HG03025 (cell line): ENCODE results near the gene PNMT.

ENCODE experiments used
- ATAC-seq: cut with Tn5 transposase; IDR thresholded peaks from one replicate; pipeline ENCODE4 v1.9.1; 2021; ENCODE audit warnings: mild to moderate bottlenecking, moderate library complexity; ENCODE audit not compliant: unreplicated experiment, low FRiP score

Gene PNMT

DNA sequence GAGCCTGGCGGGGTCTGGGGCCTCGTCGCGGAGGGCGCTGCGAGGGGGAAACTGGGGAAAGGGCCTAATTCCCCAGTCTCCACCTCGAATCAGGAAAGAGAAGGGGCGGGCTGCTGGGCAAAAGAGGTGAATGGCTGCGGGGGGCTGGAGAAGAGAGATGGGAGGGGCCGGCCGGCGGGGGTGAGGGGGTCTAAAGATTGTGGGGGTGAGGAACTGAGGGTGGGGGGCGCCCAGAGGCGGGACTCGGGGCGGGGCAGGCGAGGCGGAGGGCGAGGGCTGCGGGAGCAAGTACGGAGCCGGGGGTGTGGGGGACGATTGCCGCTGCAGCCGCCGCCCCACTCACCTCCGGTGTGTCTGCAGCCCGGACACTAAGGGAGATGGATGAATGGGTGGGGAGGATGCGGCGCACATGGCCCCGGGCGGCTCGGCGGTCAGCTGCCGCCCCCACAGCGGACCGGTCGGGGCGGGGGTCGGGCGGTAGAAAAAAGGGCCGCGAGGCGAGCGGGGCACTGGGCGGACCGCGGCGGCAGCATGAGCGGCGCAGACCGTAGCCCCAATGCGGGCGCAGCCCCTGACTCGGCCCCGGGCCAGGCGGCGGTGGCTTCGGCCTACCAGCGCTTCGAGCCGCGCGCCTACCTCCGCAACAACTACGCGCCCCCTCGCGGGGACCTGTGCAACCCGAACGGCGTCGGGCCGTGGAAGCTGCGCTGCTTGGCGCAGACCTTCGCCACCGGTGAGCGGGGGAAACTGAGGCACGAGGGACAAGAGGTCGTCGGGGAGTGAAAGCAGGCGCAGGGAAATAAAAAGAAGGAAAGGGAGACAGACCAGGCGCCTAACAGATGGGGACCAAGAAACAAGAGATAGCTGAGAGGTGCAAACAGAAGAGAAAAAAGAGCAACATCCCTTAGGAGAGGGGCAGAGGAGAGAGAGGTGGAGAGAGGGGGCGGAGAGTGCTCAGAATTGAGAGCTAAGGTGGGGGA is at the start of gene PNMT:
TSS of gene PNMT (plus strand) at position 509 of the 980 bp plus-strand sequence. CDS start at position 532, 23 bp downstream.
- no peak for ATAC-seq

- no peak for ATAC-seq
Observed at GRCh38 chr17:39618956-39619785, 49.1 kb upstream of the PNMT start.

GRCh38 chr17:39619786-39620101 is 48.5 kb upstream of the PNMT start:
- ATAC-seq, result no peak

GRCh38 chr17:39621523-39622379 is 46.5 kb upstream of the PNMT start:
- no peak for ATAC-seq

DNA sequence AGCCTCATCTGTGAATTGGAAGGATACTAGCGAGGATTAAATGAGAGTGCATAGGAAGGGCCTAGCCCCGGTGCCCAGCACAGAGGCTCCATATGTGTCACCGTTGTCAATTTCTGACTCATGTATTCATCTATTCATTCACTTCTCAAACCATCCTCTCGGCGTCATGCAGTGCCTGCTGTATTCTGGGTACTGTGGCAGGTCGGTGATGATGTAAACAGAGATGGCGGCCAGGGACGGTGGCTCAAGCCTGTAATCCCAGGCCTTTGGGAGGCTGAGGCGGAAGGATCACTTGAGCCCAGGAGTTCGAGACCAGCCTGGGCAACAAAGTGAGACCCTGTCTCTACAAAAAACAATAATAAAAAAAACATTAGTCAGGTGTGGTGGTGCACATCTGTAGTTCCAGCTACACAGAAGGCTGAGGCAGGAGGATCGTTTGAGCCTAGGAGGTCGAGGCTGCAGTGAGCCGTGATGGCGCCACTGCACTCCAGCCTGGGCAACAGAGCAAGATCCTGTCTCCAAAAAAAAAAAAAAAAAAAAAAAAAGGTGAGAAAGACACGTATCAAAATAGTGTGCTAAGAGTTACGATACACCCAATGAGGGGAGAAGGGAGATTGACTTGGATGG is 45.8 kb upstream of the PNMT start:
- ATAC-seq, result no peak

DNA sequence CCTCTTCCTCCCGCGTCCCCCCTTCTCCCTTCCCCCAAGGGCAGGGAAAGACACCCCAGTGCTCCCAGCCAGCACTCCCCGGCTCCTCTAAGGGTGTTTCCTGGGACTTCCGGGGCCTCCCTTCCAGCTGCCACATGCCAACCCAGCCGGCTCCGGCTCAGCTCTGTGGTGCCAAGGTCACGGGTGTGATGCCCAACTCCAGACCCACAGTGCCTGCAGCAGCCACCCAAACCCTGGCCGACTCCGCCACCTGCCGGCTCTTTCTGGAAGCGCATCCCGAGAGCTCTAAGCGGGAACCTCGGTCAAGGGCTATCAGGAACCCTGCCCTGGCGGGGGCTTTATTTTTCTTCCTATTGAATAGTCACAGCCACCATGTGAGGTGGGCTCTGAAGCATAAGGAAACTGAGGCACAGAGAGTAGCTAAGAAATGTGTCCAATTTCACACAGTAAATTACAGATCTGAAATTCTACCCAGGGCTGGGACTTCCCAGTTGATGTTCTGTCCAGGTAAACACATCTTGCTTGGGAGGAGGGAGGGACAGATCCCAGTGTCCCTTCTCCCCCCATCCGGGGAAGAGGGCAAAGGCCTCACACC is 44.8 kb upstream of the PNMT start:
- ATAC-seq, result no peak

DNA sequence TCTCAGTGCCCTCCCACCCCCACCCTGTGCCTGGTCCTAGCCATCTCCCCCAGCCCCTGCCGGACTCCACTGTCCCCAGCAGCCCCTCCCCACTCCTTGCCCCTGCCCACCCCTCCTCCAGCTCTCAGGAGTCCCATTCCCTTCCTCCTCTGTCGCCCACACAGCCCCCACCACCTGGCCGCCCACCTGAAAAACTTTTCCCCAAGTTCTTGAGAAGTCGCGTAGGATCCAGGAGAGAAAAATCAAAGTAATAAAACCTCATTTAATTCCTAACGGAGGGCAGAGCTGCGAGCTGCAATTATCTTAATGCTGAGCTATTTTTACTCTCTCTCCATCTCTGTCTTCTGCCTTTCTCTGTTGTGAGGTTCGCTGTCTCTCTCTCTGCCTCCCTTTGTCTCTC is 43.9 kb upstream of the PNMT start:
- no peak for ATAC-seq

- ATAC-seq, result no peak
Observed at GRCh38 chr17:39625198-39625785, 43.0 kb upstream of the PNMT start.

DNA sequence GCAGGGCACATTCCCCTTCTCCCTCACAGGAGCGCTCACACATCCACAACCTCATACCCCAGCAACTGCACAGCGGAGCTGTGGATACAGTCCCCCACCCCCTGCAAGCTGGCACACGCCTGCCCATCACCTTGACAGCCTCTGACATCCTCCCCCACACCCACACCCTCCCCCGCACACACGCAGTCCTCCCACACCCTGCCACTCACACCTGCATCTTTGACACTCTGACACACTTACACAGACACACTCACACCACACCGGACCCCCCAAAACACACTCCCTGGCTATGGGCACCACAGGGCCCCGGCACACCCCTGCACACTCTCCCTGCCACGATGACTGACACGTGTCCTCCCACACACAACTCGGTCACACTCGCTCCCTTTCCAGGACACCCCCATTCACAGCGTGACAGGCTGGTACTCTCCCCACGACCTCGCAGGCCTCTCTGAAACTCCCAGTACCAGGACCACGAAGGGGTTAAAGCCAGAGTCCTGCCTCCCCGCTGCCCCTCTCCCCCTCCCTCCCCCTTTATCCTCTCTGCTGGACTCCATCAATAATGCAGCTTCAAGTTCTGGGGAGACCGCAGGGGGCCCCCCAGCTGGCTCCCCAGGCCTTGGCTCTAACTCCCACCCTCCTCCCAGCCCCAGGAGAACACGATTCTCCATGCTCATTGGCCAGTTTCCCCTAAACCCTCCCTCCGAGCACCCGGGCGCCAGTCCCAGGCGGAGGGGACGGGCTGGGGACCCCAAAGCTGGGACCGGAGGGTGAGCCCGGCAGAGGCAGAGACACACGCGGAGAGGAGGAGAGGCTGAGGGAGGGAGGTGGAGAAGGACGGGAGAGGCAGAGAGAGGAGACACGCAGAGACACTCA is 41.8 kb upstream of the PNMT start, which contains the start of gene PPP1R1B:
TSS of gene PPP1R1B (plus strand) at position 782 of the 876 bp plus-strand sequence. CDS start 441 bp downstream, outside the sequence.
- ATAC-seq, result no peak

- ATAC-seq, result no peak
Observed at GRCh38 chr17:39627047-39627711, 41.1 kb upstream of the PNMT start.

DNA sequence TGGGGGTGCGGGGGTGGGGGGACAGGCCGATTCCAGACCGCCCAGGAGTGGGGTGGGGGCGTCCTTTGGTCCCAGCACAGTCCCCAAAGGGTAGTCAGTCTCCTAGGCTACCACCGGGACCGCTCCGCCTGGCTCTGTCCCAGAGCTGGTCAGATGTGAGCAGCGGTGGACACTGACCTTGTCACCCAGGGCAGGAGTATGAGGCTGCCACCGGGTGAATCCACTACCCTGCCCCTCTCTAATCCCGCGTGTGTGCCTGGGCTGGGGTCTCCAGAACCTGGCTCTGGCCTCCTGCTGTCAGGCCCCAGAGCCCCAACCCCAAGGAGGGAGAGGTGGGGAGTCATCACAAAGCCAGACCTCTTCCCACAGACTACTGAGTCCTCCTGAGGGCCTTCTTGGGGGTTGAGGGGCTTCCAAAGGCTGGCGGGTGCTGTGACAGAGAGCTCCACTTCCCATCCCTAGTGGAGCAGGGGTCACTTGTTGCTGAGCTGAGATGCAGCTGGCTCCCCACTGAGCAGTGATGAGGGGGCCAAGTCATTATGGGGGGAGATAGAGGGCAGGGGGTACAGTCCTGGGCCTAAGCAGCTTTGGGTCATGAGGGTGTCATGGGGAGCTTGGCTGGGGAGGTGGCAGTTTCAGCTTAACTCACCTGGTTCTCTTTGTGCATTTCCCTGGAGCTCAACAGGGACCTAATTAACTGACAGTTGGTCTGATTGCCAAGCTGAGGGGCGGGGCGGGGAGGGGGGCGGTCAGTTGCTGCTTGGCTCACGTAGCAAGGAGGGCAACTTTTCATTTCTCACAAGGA is 40.3 kb upstream of the PNMT start:
- ATAC-seq, result no peak

DNA sequence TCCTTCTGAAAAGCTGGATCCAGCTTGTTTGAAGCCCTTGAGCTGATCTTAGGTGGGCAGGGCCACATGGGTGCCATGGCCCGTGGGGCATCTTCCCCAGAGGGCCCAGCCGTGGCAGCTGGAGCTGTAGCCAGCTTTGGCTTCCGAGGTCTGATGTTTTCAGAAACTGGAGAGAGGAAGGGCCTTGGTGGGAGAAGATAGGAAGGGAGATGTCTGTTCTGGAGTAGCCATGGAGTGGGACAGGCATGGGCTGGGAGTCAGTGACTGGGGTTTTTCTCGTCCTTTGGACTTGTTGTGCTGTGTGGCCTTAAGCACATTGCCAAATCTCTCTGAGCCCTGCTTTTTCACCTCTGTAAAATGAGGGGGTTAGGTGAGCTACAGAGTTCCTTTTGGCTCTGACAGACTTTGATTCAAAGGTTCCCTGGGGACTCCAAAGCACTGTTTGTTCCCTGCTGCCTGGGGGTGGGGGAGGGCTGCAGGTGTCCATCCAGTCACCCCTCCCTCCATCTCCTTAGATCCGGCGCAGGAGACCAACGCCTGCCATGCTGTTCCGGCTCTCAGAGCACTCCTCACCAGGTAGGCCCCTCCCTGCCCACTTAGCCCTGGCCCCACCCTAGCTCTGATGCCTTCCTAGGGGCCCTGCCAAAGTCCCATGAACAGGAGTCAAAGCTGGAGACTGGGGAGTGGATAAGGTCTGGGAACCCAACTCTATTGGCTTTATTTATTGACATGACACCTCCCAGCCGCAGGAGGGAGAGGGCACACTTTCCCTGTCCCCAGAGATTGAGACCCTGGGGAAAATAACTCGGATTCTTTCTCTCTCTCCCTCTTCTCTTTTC is 39.4 kb upstream of the PNMT start:
- no peak for ATAC-seq

DNA sequence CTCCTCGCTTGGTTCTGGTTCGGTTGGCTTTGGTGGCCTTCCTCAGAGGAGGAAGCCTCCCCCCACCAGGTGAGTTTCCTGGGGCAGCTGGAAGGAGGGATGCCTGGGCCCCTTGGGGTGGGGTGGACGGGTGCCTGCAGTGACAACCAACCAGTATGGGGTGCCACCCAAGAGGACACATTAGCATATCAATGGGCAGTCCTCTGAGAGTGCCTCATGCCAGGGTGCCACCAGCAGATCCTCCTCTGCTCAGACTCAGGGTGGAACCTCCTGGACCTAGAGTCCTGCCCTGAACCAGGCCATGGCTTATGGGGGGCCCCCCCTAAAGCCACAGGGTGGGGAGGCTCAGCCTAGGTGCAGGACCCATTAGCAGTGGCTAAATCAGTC is 38.8 kb upstream of the PNMT start:
- no peak for ATAC-seq

DNA sequence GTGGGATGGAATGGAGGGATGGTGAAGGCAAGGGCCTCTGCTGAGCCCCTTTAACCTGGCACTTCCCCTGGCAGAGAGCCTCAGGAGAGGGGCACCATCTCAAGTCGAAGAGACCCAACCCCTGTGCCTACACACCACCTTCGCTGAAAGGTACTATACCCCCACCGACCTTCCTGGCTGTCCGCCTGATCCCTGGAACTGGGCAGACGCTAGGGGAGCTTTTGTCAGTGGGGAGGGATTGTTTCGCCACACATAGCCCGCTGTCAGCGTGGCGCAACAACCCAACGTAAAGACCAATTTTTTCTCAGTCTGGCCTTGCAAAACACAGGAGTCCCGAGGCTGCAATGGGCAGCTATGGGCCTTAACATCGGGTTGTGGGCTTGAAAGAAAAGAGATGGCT is 38.4 kb upstream of the PNMT start:
- ATAC-seq, result no peak

DNA sequence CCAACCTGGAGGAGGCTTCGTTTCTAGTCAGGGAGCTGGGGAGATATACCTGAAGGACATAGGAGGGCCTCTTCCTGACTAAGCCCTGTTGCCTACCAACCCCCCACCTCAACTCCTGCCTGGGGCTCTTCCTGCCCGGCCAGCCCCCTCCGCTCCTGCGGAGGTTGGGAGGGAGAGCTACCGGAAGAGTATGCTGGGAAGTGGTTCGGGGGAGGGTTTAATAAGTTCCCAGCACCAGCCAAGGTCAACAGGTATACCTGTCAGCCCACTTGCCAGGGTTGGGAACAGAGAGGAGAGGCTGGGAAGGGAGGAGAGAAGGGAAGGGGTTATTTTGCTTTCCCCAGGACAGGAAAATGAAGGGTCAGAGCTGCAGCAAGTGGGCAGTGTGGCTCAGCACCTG is 36.9 kb upstream of the PNMT start:
- no peak for ATAC-seq
